GM23338 (cell line): ENCODE results near the gene ACKR1. TPM values are rescaled to one million over a fixed set of nuclear protein-coding genes. Genes with fewer than 3 reads are reported as not detected.

Experiments
- ATAC-seq: fragments of 200-7000 bp; cut with Tn5 transposase; 3 replicates; pipeline ENCODE4 v1.9.1; 2020
- DNase-seq: peaks from one replicate; pipeline ENCODE4 v3.0.0-alpha.2; 2015; ENCODE audit warnings: low spot score
- H2AFZ ChIP-seq: fragments of 200-600 bp; sonication (generic); 2 replicates; pipeline ENCODE4 v1.8.0; 2016; ENCODE audit warnings: antibody characterized with exemption, mild to moderate bottlenecking, moderate library complexity
- H3F3A ChIP-seq: fragments of 200-600 bp; sonication (generic); replicated peaks from 2 replicates; pipeline ENCODE4 v1.8.0; 2017; ENCODE audit warnings: antibody characterized with exemption, mixed run types, low read depth
- H3K27ac ChIP-seq: fragments of 200-600 bp; sonication (generic); 2 replicates; pipeline ENCODE4 v1.6.1; 2016; ENCODE audit warnings: low read depth
- H3K27me3 ChIP-seq: fragments of 200-600 bp; sonication (generic); 2 replicates; pipeline ENCODE4 v1.8.0; 2016; ENCODE audit warnings: mild to moderate bottlenecking, mixed run types, moderate library complexity; ENCODE audit not compliant: insufficient read depth
- H3K36me3 ChIP-seq: fragments of 200-600 bp; sonication (generic); 2 replicates; pipeline ENCODE4 v1.8.0; 2016; ENCODE audit warnings: mild to moderate bottlenecking; ENCODE audit not compliant: insufficient read depth
- H3K4me1 ChIP-seq: fragments of 200-600 bp; sonication (generic); 2 replicates; pipeline ENCODE4 v1.8.0; 2016; ENCODE audit warnings: mild to moderate bottlenecking, moderate library complexity; ENCODE audit not compliant: insufficient read depth
- H3K4me2 ChIP-seq: fragments of 200-600 bp; sonication (generic); 2 replicates; pipeline ENCODE4 v1.7.1; 2017; ENCODE audit warnings: mixed run types
- H3K4me3 ChIP-seq: fragments of 200-600 bp; sonication (generic); 2 replicates; pipeline ENCODE4 v1.6.1; 2016; ENCODE audit warnings: mixed run types
- H3K79me2 ChIP-seq: fragments of 200-600 bp; sonication (generic); replicated peaks from 2 replicates; pipeline ENCODE4 v1.8.0; 2017; ENCODE audit warnings: mild to moderate bottlenecking; ENCODE audit not compliant: insufficient read depth
- H3K9me2 ChIP-seq: fragments of 200-600 bp; sonication (generic); 2 replicates; pipeline ENCODE4 v1.8.0; 2017; ENCODE audit not compliant: insufficient read depth
- H4K20me1 ChIP-seq: fragments of 200-600 bp; sonication (generic); replicated peaks from 2 replicates; pipeline ENCODE4 v1.8.0; 2017; ENCODE audit warnings: mild to moderate bottlenecking; ENCODE audit not compliant: insufficient read depth
- H3K27ac Mint-ChIP-seq: 2 replicates; pipeline ENCODE4 v1.8.0; 2020; ENCODE audit warnings: inconsistent platforms, mild to moderate bottlenecking, moderate library complexity, mixed read lengths
- H3K27me3 Mint-ChIP-seq: 3 replicates; pipeline ENCODE4 v1.8.0; 2022; ENCODE audit warnings: low read depth, mild to moderate bottlenecking, moderate library complexity, mixed read lengths, inconsistent platforms; ENCODE audit not compliant: insufficient read depth, poor library complexity
- H3K36me3 Mint-ChIP-seq: 3 replicates; pipeline ENCODE4 v1.8.0; 2021; ENCODE audit warnings: low read depth, mild to moderate bottlenecking, inconsistent platforms, moderate library complexity, mixed read lengths
- H3K4me1 Mint-ChIP-seq: 3 replicates; pipeline ENCODE4 v1.8.0; 2020; ENCODE audit warnings: mild to moderate bottlenecking, inconsistent platforms, mixed read lengths
- H3K4me3 Mint-ChIP-seq: 3 replicates; pipeline ENCODE4 v1.8.0; 2021; ENCODE audit warnings: moderate library complexity, mild to moderate bottlenecking, inconsistent platforms, mixed read lengths
- H3K9me3 Mint-ChIP-seq: 3 replicates; pipeline ENCODE4 v1.8.0; 2020; ENCODE audit warnings: moderate library complexity, mild to moderate bottlenecking, inconsistent platforms, mixed read lengths
- CREB1 ChIP-seq: fragments of 250-450 bp; sonication (Bioruptor Pico); IDR thresholded peaks from 2 replicates; pipeline ENCODE4 v1.5.0; 2020; ENCODE audit warnings: low read depth, mild to moderate bottlenecking, moderate library complexity
- EZH2 ChIP-seq: fragments of 200-600 bp; sonication (generic); IDR thresholded peaks from one replicate; pipeline ENCODE4 v1.8.0; 2017; ENCODE audit warnings: antibody characterized with exemption, mild to moderate bottlenecking, low read depth; ENCODE audit not compliant: unreplicated experiment
- EZH2phosphoT487 ChIP-seq: fragments of 200-600 bp; sonication (generic); IDR thresholded peaks from one replicate; pipeline ENCODE4 v1.8.1; 2018; ENCODE audit warnings: antibody characterized with exemption; ENCODE audit not compliant: unreplicated experiment
- JUNB ChIP-seq: IDR thresholded peaks from one replicate; pipeline ENCODE4 v1.6.1; 2016; ENCODE audit warnings: antibody characterized with exemption; ENCODE audit not compliant: unreplicated experiment
- ZNF114 ChIP-seq: fragments of 250-450 bp; sonication (Bioruptor Pico); IDR thresholded peaks from 2 replicates; pipeline ENCODE4 v1.5.0; 2020; ENCODE audit warnings: mild to moderate bottlenecking, moderate library complexity
- ZNF331 ChIP-seq: fragments of 250-450 bp; sonication (Bioruptor Pico); IDR thresholded peaks from 2 replicates; pipeline ENCODE4 v1.5.0; 2020; ENCODE audit warnings: low read depth, mild to moderate bottlenecking, moderate library complexity
- polyA plus RNA-seq: library from polyadenylated mRNA; unstranded; fragments of >200 nt; fragmentation: Nextera tagmentation; extraction: Ambion mirVana; gene quantifications from 2 replicates; pipeline ENCODE4 v1.2.1, GENCODE V29; 2016
- total RNA-seq: library from RNA; depleted of rRNA; stranded (reverse); fragments of >200 nt; shearing (Covaris generic); gene quantifications from 2 replicates; pipeline ENCODE4 v1.2.3, GENCODE V29; 2014
- TF ChIP-seq, protein P1 (sequence below), 2 experiments: fragments of 200-600 bp in 1 of 2; sonication (generic) in 1 of 2; conservative IDR thresholded peaks; 2 replicates each; pipeline versions ENCODE4 v1.5.1 to v1.6.1; 2016 to 2017; ENCODE audit warnings: antibody characterized with exemption in 2 of 2, low read depth in 2 of 2, mild to moderate bottlenecking in 2 of 2, moderate library complexity in 1 of 2

Gene ACKR1
- total and polyA plus RNA-seq, 2 experiments from 2014 or later, result 0.29 TPM; not detected in 1

- no peak for ATAC-seq
- no peak for DNase-seq
- Histone ChIP-seq H4K20me1 (no peaks in the 10 kb centered on the region), H3K4me3 (no peak overlapping the region), H3K4me1 (peaks cover 12% of the 10 kb centered on the region), H3K79me2 (no peaks in the 10 kb centered on the region), H3K27ac (no peak overlapping the region), H3K4me2 (peak overlapping the region; percentile 56), H3F3A (no peaks in the 10 kb centered on the region), H3K27me3 (no peaks in the 10 kb centered on the region), H3K9me2 (no peaks in the 10 kb centered on the region), H2AFZ (no peak overlapping the region), H3K36me3 (no peaks in the 10 kb centered on the region)
- Mint-ChIP-seq H3K27me3 (peaks cover 12% of the 10 kb centered on the region), H3K9me3 (no peaks in the 10 kb centered on the region), H3K4me1 (peaks cover 43% of the 10 kb centered on the region), H3K27ac (no peak overlapping the region), H3K4me3 (no peak overlapping the region), H3K36me3 (no peaks in the 10 kb centered on the region)
- TF ChIP-seq JUNB (no peak), EZH2 (no peak), ZNF331 (no peak), CREB1 (CRISPR knock-in tag) (no peak), ZNF114 (CRISPR knock-in tag) (no peak)
- TF ChIP-seq, protein P1, sequence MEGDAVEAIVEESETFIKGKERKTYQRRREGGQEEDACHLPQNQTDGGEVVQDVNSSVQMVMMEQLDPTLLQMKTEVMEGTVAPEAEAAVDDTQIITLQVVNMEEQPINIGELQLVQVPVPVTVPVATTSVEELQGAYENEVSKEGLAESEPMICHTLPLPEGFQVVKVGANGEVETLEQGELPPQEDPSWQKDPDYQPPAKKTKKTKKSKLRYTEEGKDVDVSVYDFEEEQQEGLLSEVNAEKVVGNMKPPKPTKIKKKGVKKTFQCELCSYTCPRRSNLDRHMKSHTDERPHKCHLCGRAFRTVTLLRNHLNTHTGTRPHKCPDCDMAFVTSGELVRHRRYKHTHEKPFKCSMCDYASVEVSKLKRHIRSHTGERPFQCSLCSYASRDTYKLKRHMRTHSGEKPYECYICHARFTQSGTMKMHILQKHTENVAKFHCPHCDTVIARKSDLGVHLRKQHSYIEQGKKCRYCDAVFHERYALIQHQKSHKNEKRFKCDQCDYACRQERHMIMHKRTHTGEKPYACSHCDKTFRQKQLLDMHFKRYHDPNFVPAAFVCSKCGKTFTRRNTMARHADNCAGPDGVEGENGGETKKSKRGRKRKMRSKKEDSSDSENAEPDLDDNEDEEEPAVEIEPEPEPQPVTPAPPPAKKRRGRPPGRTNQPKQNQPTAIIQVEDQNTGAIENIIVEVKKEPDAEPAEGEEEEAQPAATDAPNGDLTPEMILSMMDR (conservative IDR thresholded peaks at IDR 0.05; ENCODE audit: low read depth in 2 of 2), result no peak
Measured at GRCh38 chr1:159209061-159209460, 4.4 kb downstream of the ACKR1 start.

DNA sequence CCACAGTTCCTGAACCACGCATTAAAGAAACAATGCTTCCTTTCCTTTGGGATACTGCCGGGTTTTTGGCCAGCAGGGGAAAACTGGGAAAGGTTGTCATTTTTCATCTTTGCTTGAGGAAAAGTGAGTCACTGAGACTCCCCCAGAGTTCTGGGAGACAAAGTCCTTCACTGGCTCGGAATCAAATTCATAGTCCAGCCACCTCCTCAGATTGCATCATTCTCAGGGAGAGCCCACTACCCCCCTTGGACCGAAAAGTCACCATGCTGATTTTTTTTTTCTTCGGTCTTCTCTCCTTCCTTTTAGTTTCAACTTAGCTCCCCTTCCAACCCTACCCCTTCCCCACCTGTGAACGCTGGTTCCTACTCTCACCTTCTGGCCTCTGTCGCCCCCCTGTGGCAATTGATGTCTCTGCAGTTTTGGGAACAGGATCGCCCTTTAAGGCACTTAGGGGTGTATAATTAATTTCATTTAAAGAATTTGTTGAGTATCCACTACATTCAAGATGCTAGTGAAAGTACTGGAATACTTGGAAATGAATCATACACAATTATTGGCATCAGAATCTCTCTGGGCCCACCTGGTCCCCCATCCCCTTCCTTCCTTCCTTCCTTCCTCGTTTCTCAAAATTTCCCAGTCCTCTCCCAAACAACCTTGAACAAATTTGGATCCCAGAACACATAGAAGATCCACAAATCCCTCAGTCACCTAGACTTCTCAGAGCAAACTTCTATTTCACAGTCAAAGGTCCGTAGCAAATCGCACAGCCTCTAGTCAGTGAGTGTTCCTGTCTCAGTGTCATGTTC is 6.9 kb downstream of the ACKR1 start:
- peak overlapping the region; percentile 44 for H3K4me2 ChIP-seq
- H3K36me3 Mint-ChIP-seq, result no peaks in the 10 kb centered on the region
- H3K9me3 Mint-ChIP-seq, result no peaks in the 10 kb centered on the region

More for the DNA sequence above, 6.9 kb downstream of the ACKR1 start:
- Histone ChIP-seq H2AFZ (peak overlapping the region; percentile 91), H3K79me2 (no peaks in the 10 kb centered on the region), H3K36me3 (no peaks in the 10 kb centered on the region), H3K9me2 (no peaks in the 10 kb centered on the region), H4K20me1 (no peaks in the 10 kb centered on the region), H3K4me3 (0 out of 2 replicates have a peak overlapping the region, but pooled peaks have one; percentile 19), H3K27me3 (no peaks in the 10 kb centered on the region), H3K27ac (no peak overlapping the region), H3F3A (no peaks in the 10 kb centered on the region), H3K4me1 (peaks cover 12% of the 10 kb centered on the region)
- Mint-ChIP-seq H3K27ac (no peak overlapping the region), H3K27me3 (peaks cover 11% of the 10 kb centered on the region), H3K4me3 (peak overlapping the region; percentile 53; the same call in 2 of the 3 replicates), H3K4me1 (peaks cover 40% of the 10 kb centered on the region)
- DNase-seq (peak; percentile 92), ATAC-seq (peak; percentile 68)
- TF ChIP-seq, protein P1 (conservative IDR thresholded peaks at IDR 0.05; ENCODE audit: low read depth in 2 of 2), result peak; percentile 98 to 99
- TF ChIP-seq ZNF331, result no peak
- TF ChIP-seq EZH2phosphoT487, result no peak
